Esophagus muscularis mucosa (tissue), 3 donors: ENCODE results near the gene IMPG2.

Experiments
- CTCF ChIP-seq, 3 experiments: fragments of 200-600 bp in 2 of 3; fragments of 450-650 bp in 1 of 3; sonication (generic) in 2 of 3; IDR thresholded peaks; one replicate each; pipeline ENCODE4 v1.5.1; 2017 to 2019; ENCODE audit warnings: antibody characterized with exemption in 3 of 3, mild to moderate bottlenecking in 2 of 3, moderate library complexity in 1 of 3
- POLR2A ChIP-seq: fragments of 450-650 bp; IDR thresholded peaks from one replicate; pipeline ENCODE4 v1.6.1; 2017; ENCODE audit warnings: antibody characterized with exemption, moderate library complexity, mild to moderate bottlenecking, low read depth

- no peak for TF ChIP-seq CTCF (IDR thresholded peaks at IDR 0.05)
- TF ChIP-seq POLR2A, result no peak
Measured at GRCh38 chr3:101189176-101189575, 131.2 kb downstream of the IMPG2 start.
